ENCODE results near the gene PREX1. TPM values are rescaled to one million over a fixed set of nuclear protein-coding genes. Genes with fewer than 3 reads are reported as not detected.
"Not testable (repeated sequence)": the region's sequence is repeated elsewhere in the genome, so short reads cannot be mapped to it uniquely, and the experiment has no call there.

The PREX1 gene
- total RNA-seq, 2 experiments from 2014 or later, result 82.8 to 86.5 TPM

- ChIA-PET POLR2A (interaction anchor here (1.5 kb wide), 1 partner anchor 28 kb away, joined by 4 read pairs; no protein-coding TSS in a partner anchor), CTCF (interaction anchor here (0.8 to 1.3 kb wide), 2 partner anchors 98 to 160 kb away, joined by 3 to 4 read pairs; no protein-coding TSS in a partner anchor)
Measured at GRCh38 chr20:48817367-48818030, 10.3 kb downstream of the PREX1 start.

- CTCF ChIA-PET, result no interaction called here
Measured at GRCh38 chr20:48816282-48817205, 11.3 kb downstream of the PREX1 start.

GRCh38 chr20:48815537-48815936 lies 12.3 kb downstream of the PREX1 start:
- ChIA-PET CTCF (no interaction called here), POLR2A (no interaction called here)

More at GRCh38 chr20:48816282-48817205, 11.3 kb downstream of the PREX1 start:
- POLR2A ChIA-PET, result no interaction called here

GRCh38 chr20:48814633-48815032 lies 13.2 kb downstream of the PREX1 start:
- POLR2A ChIA-PET, result no interaction called here
- CTCF ChIA-PET, result no interaction called here

GRCh38 chr20:48813930-48814546 lies 13.8 kb downstream of the PREX1 start:
- CTCF ChIA-PET, result no interaction called here
- POLR2A ChIA-PET, result no interaction called here

- ChIA-PET POLR2A (no interaction called here), CTCF (interaction anchor here (1.0 kb wide), 1 partner anchor 10 kb away, joined by 3 read pairs; no protein-coding TSS in a partner anchor)
Measured at GRCh38 chr20:48813446-48813747, 14.4 kb downstream of the PREX1 start.

GRCh38 chr20:48812600-48813445 lies 15.0 kb downstream of the PREX1 start:
- CTCF ChIA-PET, result interaction anchor here (1.0 kb wide), 1 partner anchor 9 kb away, joined by 3 read pairs; no protein-coding TSS in a partner anchor

GRCh38 chr20:48812114-48812513 lies 15.7 kb downstream of the PREX1 start:
- CTCF ChIA-PET, POLR2A ChIA-PET: not testable (repeated sequence)

More at GRCh38 chr20:48812600-48813445, 15.0 kb downstream of the PREX1 start:
- POLR2A ChIA-PET, result interaction anchor here (0.5 kb wide), 1 partner anchor 76 kb away, joined by 10 read pairs; no protein-coding TSS in a partner anchor

GRCh38 chr20:48809673-48810072 lies 18.1 kb downstream of the PREX1 start:
- ChIA-PET CTCF (interaction anchor here (0.6 to 0.7 kb wide), 2 partner anchors 70 to 72 kb away, joined by 3 to 4 read pairs; no protein-coding TSS in a partner anchor), POLR2A (no interaction called here)

GRCh38 chr20:48808382-48809034 lies 19.3 kb downstream of the PREX1 start:
- CTCF ChIA-PET, result no interaction called here
- POLR2A ChIA-PET, result no interaction called here

GRCh38 chr20:48807586-48808381 lies 20.0 kb downstream of the PREX1 start:
- ChIA-PET POLR2A (no interaction called here), CTCF (no interaction called here)

GRCh38 chr20:48807051-48807450 lies 20.7 kb downstream of the PREX1 start:
- ChIA-PET POLR2A (interaction anchor here (0.6 kb wide), 1 partner anchor 68 kb away, joined by 3 read pairs; no protein-coding TSS in a partner anchor), CTCF (no interaction called here)

GRCh38 chr20:48805716-48806115 lies 22.1 kb downstream of the PREX1 start:
- CTCF ChIA-PET, result no interaction called here
- POLR2A ChIA-PET, result no interaction called here

GRCh38 chr20:48805286-48805685 lies 22.5 kb downstream of the PREX1 start:
- CTCF ChIA-PET, result no interaction called here
- POLR2A ChIA-PET, result no interaction called here

GRCh38 chr20:48804300-48804980 lies 23.4 kb downstream of the PREX1 start:
- CTCF ChIA-PET, result interaction anchor here (0.9 to 1.0 kb wide), 2 partner anchors 9 to 22 kb away, joined by 3 to 4 read pairs; no protein-coding TSS in a partner anchor
- POLR2A ChIA-PET, result no interaction called here

- ChIA-PET POLR2A (no interaction called here), CTCF (interaction anchor here (0.9 to 1.0 kb wide), 3 partner anchors 10 to 166 kb away, joined by 3 to 4 read pairs (median 3); no protein-coding TSS in a partner anchor)
Measured at GRCh38 chr20:48803176-48804053, 24.4 kb downstream of the PREX1 start.

- POLR2A ChIA-PET, result no interaction called here
Measured at GRCh38 chr20:48802647-48803046, 25.2 kb downstream of the PREX1 start.

More at GRCh38 chr20:48802647-48803046, 25.2 kb downstream of the PREX1 start:
- CTCF ChIA-PET, result no interaction called here
